Keratinocyte (primary cell): ENCODE measurements around the gene MEGF8. TPM values are rescaled to one million over a fixed set of nuclear protein-coding genes. Genes with fewer than 3 reads are reported as not detected.
"Not testable (repeated sequence)": the region's sequence is repeated elsewhere in the genome, so short reads cannot be mapped to it uniquely, and the experiment has no call there.

ENCODE experiments used
- DNase-seq: peaks from one replicate; pipeline ENCODE4 v3.0.0-alpha.2; 2011; ENCODE audit warnings: low read depth, missing footprints, low spot score
- FAIRE-seq: peaks from 2 replicates; lab custom pipeline; 2011; peaks lifted over from hg19 to GRCh38; lab: Jason Lieb, UNC
- H2AFZ ChIP-seq: 2 replicates; pipeline ENCODE4 v1.6.0; 2012; ENCODE audit warnings: low read length, control low read depth, inconsistent platforms; ENCODE audit not compliant: control insufficient read depth
- H3K27ac ChIP-seq: 2 replicates; pipeline ENCODE4 v1.5.1; 2011; ENCODE audit warnings: low read length; ENCODE audit not compliant: control insufficient read depth, insufficient read depth
- H3K27me3 ChIP-seq: 3 replicates; pipeline ENCODE4 v1.6.0; 2011; ENCODE audit warnings: low read length; ENCODE audit not compliant: control insufficient read depth, insufficient read depth; ENCODE audit errors: extremely low read depth
- H3K36me3 ChIP-seq, 2 experiments: 2 replicates in 1 of 2; 3 replicates in 1 of 2; pipeline ENCODE4 v1.5.1; 2011; ENCODE audit warnings: low read length in 2 of 2, mild to moderate bottlenecking in 1 of 2; ENCODE audit not compliant: control insufficient read depth in 2 of 2, insufficient read depth in 2 of 2; ENCODE audit errors: extremely low read depth in 1 of 2
- H3K4me1 ChIP-seq: 3 replicates; pipeline ENCODE4 v1.5.1; 2011; ENCODE audit warnings: low read length; ENCODE audit not compliant: control insufficient read depth, insufficient read depth; ENCODE audit errors: extremely low read depth
- H3K4me2 ChIP-seq: 3 replicates; pipeline ENCODE4 v1.6.0; 2011; ENCODE audit warnings: low read depth, low read length; ENCODE audit not compliant: control insufficient read depth, insufficient read depth; ENCODE audit errors: extremely low read depth
- H3K4me3 ChIP-seq, 3 experiments: fragments of 200-600 bp in 1 of 3; sonication (generic) in 1 of 3; 2 replicates in 2 of 3; 3 replicates in 1 of 3; pipeline ENCODE4 v1.5.1; 2011 to 2016; ENCODE audit warnings: low read length in 3 of 3, mild to moderate bottlenecking in 3 of 3, control low read depth in 2 of 3, inconsistent platforms in 1 of 3, low read depth in 1 of 3, mixed read lengths in 1 of 3, mixed run types in 1 of 3, moderate library complexity in 1 of 3; ENCODE audit not compliant: control insufficient read depth in 2 of 3, insufficient read depth in 2 of 3; ENCODE audit errors: extremely low read depth in 1 of 3
- H3K79me2 ChIP-seq: 2 replicates; pipeline ENCODE4 v1.6.0; 2012; ENCODE audit warnings: low read length; ENCODE audit not compliant: control insufficient read depth, insufficient read depth
- H3K9ac ChIP-seq: 3 replicates; pipeline ENCODE4 v1.6.0; 2011; ENCODE audit warnings: low read length; ENCODE audit not compliant: control insufficient read depth, insufficient read depth; ENCODE audit errors: extremely low read depth
- H3K9me1 ChIP-seq: 3 replicates; pipeline ENCODE4 v1.6.0; 2011; ENCODE audit warnings: low read length; ENCODE audit not compliant: control insufficient read depth, insufficient read depth; ENCODE audit errors: extremely low read depth
- H3K9me3 ChIP-seq: 2 replicates; pipeline ENCODE4 v1.5.1; 2012; ENCODE audit warnings: low read depth, low read length; ENCODE audit not compliant: control insufficient read depth
- H4K20me1 ChIP-seq: 3 replicates; pipeline ENCODE4 v1.6.0; 2011; ENCODE audit warnings: low read length; ENCODE audit not compliant: control insufficient read depth, insufficient read depth; ENCODE audit errors: extremely low read depth
- CTCF ChIP-seq, 3 experiments: IDR thresholded peaks in 1 of 3; conservative IDR thresholded peaks in 1 of 3; optimal IDR thresholded peaks in 1 of 3; 2 replicates in 2 of 3; 3 replicates in 1 of 3; pipeline versions ENCODE3 to v1.5.1; 2011; ENCODE audit warnings: low read length in 3 of 3, mild to moderate bottlenecking in 3 of 3, moderate library complexity in 2 of 3, control low read depth in 1 of 3, inconsistent platforms in 1 of 3; ENCODE audit not compliant: insufficient read depth in 2 of 3; ENCODE audit errors: extremely low read depth in 1 of 3
- EZH2 ChIP-seq: IDR thresholded peaks from one replicate; pipeline ENCODE4 v1.6.1; 2012; ENCODE audit warnings: inconsistent platforms, mild to moderate bottlenecking, low read length, moderate library complexity
- dilution Hi-C: fragments of 300-500 bp; cut with MboI; formaldehyde crosslinking; loops from one replicate; pipeline ENCODE4 v1.7.0; 2020; ENCODE audit warnings: low sequenced_read_pairs; ENCODE audit not compliant: extremely low pct_ligation_motif_present
- polyA plus RNA-seq, 5 experiments: library from polyadenylated mRNA; depleted of rRNA in 3 of 5; stranded (reverse) in 3 of 5; stranded (forward) in 1 of 5; unstranded in 1 of 5; fragments of >200 nt; gene quantifications; 1 replicate in 1 of 5; 2 replicates in 3 of 5; 3 replicates in 1 of 5; pipeline versions ENCODE4 v1.2.1 to v1.2.3, GENCODE V29; 2011 to 2012; ENCODE audit warnings: missing spikeins in 2 of 5, low read depth in 1 of 5, low replicate concordance in 1 of 5

The MEGF8 gene
- polyA plus RNA-seq, 1 donor (not counting 4 experiments of a cell fraction or from before 2014, with no cell fraction given) = 4.1 TPM

DNA sequence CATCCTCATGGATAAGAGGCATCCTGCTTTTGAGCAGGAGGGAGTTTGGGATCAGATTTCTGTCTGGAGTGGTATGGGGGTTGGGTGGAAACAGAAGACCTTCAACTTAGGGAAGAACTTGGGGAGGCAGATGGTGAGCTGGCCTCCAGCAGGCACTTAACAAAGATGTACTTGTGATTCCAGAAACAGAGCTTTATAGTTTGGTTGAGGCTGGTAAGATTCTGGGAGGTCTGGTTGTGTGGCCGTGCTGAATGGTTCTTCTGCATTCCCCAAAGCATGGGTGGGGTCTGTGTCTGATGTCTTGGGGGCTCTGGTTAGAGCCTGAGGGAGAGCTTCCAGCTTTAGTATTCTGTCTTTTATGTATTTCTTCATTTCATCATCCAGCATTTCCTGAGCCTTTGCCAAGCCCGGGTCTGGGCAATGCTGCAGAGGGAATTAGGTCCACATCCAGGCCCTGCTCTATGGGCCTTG is 4.8 kb downstream of the MEGF8 start:
- Histone ChIP-seq H4K20me1 (no peaks in the 10 kb centered on the region), H3K79me2 (peaks cover 17% of the 10 kb centered on the region)
- no peak for FAIRE-seq

GRCh38 chr19:42331333-42331732 is 5.9 kb downstream of the MEGF8 start:
- dilution Hi-C loops = not testable (repeated sequence)

More for the DNA sequence above, 4.8 kb downstream of the MEGF8 start:
- H2AFZ ChIP-seq = no peak overlapping the region
- H3K27me3 ChIP-seq = no peaks in the 10 kb centered on the region
- no peaks in the 10 kb centered on the region for H3K9me3 ChIP-seq
- H3K4me3 ChIP-seq = no peak overlapping the region
- no peaks in the 10 kb centered on the region for H3K9me1 ChIP-seq
- TF ChIP-seq CTCF (optimal IDR thresholded peaks at IDR 0.05 in 1 of 3, IDR thresholded peaks at IDR 0.05 in 1 of 3, conservative IDR thresholded peaks at IDR 0.05 in 1 of 3; ENCODE audit: extremely low read depth in 1 of 3, insufficient read depth in 2 of 3, low read length in 3 of 3) (no peak), EZH2 (no peak)
- peaks cover 12% of the 10 kb centered on the region for H3K4me1 ChIP-seq
- no peak for DNase-seq
- dilution Hi-C loops = no loop called here
- no peak overlapping the region for H3K4me2 ChIP-seq
- no peak overlapping the region for H3K27ac ChIP-seq
- H3K36me3 ChIP-seq = no peaks in the 10 kb centered on the region
- H3K9ac ChIP-seq = no peak overlapping the region

DNA sequence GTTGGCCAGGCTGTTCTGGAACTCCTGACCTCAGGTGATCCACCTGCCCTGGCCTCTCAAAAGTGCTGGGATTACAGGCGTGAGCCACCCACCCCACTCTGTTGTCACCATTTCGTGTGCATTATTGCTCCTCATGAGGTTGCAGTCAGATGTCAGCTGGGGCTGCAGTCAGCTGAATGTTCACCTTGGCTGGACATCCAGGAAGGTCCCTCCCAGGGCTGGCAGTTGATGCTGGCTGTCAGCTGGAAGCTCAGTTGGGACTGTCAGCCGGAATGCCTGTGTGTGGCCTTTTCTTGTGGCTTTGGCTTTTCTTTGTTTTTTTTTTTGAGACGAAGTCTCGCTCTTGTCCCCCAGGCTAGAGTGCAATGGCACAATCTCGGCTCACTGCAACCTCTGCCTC is 6.6 kb downstream of the MEGF8 start:
- Histone ChIP-seq H3K4me3 (no peak overlapping the region), H3K4me2 (no peak overlapping the region), H3K36me3 (peaks cover 3 to 5% of the 10 kb centered on the region in 2 experiments), H4K20me1 (no peaks in the 10 kb centered on the region), H3K27ac (no peak overlapping the region), H2AFZ (no peak overlapping the region), H3K9me1 (no peaks in the 10 kb centered on the region), H3K79me2 (peaks cover 5% of the 10 kb centered on the region), H3K9ac (no peak overlapping the region), H3K27me3 (no peaks in the 10 kb centered on the region), H3K4me1 (peaks cover under 1% of the 10 kb centered on the region), H3K9me3 (no peaks in the 10 kb centered on the region)
- no peak for DNase-seq
- dilution Hi-C loops = no loop called here
- FAIRE-seq = no peak
- no peak for TF ChIP-seq CTCF (optimal IDR thresholded peaks at IDR 0.05 in 1 of 3, IDR thresholded peaks at IDR 0.05 in 1 of 3, conservative IDR thresholded peaks at IDR 0.05 in 1 of 3; ENCODE audit: extremely low read depth in 1 of 3, insufficient read depth in 2 of 3, low read length in 3 of 3)
- TF ChIP-seq EZH2 = no peak

More at GRCh38 chr19:42331333-42331732, 5.9 kb downstream of the MEGF8 start:
- not testable (repeated sequence) for H3K4me1 ChIP-seq, H2AFZ ChIP-seq, H3K9ac ChIP-seq, H3K4me3 ChIP-seq, H3K4me2 ChIP-seq, H3K9me3 ChIP-seq, H3K9me1 ChIP-seq, H3K27ac ChIP-seq, H3K36me3 ChIP-seq, H4K20me1 ChIP-seq, H3K27me3 ChIP-seq, FAIRE-seq, DNase-seq
- peaks cover 11% of the 10 kb centered on the region for H3K79me2 ChIP-seq
